ENCODE measurements around the gene VSTM4. TPM values are rescaled to one million over a fixed set of nuclear protein-coding genes. Genes with fewer than 3 reads are reported as not detected.
A peak's percentile ranks its signal among the peaks of the same experiment; 100 is the strongest.

Gene VSTM4
- total and polyA plus RNA-seq, 9 of the 15 experiments (the other 6 are each of a cell fraction or from before 2014, with no cell fraction given): 1.0 to 7.9 (median 3.0) TPM

DNA sequence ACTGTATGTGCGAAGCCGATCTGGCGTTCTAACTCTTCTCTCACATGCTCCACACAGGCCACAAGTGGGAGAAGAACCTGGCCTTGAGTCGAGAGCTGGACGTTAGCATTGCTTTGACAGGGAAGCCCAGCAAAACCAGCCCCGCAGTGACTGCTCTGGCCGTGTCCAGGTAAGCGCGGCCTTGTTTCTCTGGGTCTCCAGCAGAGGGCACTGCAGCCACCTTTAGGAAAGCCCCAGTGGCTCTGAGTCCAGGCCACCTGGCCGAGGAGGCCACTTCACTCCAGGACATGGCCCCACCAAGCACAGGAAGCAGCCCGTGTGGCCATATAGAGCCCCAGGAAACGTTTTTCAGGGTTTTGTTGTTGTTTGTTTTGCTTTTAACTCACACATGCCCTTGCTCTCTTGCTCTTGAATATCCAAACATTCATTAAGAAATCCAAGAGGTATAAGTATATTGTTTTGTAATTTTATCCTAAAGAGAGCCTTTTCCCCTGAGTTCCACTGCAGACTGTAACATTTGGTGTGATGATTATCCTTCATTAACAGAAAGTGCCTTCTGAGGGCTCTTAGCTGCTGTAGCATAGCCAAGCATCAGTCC, 133.9 kb downstream of the VSTM4 start (continued):
- TF ChIP-seq ATF3 (IDR thresholded peaks at IDR 0.05): no peak
- no peak for TF ChIP-seq ATF3 (CRISPR knock-in tag; conservative IDR thresholded peaks at IDR 0.05)
- TF ChIP-seq ZBTB1 (CRISPR knock-in tag; IDR thresholded peaks at IDR 0.05; ENCODE audit: borderline replicate concordance, low read depth): no peak
- no peak for TF ChIP-seq NEUROD1 (IDR thresholded peaks at IDR 0.05; ENCODE audit: borderline replicate concordance, low read depth, low read length, partially characterized antibody)
- TF ChIP-seq ZNF184 (CRISPR knock-in tag; IDR thresholded peaks at IDR 0.05): no peak
- TF ChIP-seq TFE3 (CRISPR knock-in tag; IDR thresholded peaks at IDR 0.05): no peak
- 0 out of 2 replicates have a peak, but pooled peaks have one; percentile 45 for TF ChIP-seq ZEB2 (IDR thresholded peaks at IDR 0.05)
- TF ChIP-seq, protein P1, sequence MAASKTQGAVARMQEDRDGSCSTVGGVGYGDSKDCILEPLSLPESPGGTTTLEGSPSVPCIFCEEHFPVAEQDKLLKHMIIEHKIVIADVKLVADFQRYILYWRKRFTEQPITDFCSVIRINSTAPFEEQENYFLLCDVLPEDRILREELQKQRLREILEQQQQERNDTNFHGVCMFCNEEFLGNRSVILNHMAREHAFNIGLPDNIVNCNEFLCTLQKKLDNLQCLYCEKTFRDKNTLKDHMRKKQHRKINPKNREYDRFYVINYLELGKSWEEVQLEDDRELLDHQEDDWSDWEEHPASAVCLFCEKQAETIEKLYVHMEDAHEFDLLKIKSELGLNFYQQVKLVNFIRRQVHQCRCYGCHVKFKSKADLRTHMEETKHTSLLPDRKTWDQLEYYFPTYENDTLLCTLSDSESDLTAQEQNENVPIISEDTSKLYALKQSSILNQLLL (CRISPR knock-in tag; IDR thresholded peaks at IDR 0.05; ENCODE audit: borderline replicate concordance): no peak
- no peak for TF ChIP-seq EWSR1 (IDR thresholded peaks at IDR 0.05; ENCODE audit: borderline replicate concordance, low read depth, partially characterized antibody)
- TF ChIP-seq, protein P2, sequence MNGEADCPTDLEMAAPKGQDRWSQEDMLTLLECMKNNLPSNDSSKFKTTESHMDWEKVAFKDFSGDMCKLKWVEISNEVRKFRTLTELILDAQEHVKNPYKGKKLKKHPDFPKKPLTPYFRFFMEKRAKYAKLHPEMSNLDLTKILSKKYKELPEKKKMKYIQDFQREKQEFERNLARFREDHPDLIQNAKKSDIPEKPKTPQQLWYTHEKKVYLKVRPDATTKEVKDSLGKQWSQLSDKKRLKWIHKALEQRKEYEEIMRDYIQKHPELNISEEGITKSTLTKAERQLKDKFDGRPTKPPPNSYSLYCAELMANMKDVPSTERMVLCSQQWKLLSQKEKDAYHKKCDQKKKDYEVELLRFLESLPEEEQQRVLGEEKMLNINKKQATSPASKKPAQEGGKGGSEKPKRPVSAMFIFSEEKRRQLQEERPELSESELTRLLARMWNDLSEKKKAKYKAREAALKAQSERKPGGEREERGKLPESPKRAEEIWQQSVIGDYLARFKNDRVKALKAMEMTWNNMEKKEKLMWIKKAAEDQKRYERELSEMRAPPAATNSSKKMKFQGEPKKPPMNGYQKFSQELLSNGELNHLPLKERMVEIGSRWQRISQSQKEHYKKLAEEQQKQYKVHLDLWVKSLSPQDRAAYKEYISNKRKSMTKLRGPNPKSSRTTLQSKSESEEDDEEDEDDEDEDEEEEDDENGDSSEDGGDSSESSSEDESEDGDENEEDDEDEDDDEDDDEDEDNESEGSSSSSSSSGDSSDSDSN (IDR thresholded peaks at IDR 0.05; ENCODE audit: borderline replicate concordance in 1 of 2, low read depth in 2 of 2, low read length in 2 of 2): 0 out of 4 replicates have a peak, but pooled peaks of 1 of the 2 experiments have one; percentile 41
- no peak for TF ChIP-seq CBX3 (IDR thresholded peaks at IDR 0.05; ENCODE audit: borderline replicate concordance in 1 of 2, low read length in 2 of 2)
- TF ChIP-seq CEBPB (tag; IDR thresholded peaks at IDR 0.05): no peak
- TF ChIP-seq FOXJ3 (CRISPR knock-in tag; IDR thresholded peaks at IDR 0.05): 0 out of 2 replicates have a peak, but pooled peaks have one; percentile 35
- no peak for TF ChIP-seq KDM2B (CRISPR knock-in tag; IDR thresholded peaks at IDR 0.05)
